GM19467 (cell line): Measurements from ENCODE around the gene PUS10.
A peak's percentile ranks its signal among the peaks of the same experiment; 100 is the strongest.
"Not testable (repeated sequence)": the region's sequence is repeated elsewhere in the genome, so short reads cannot be mapped to it uniquely, and the experiment has no call there.

Experiments used
- ATAC-seq: cut with Tn5 transposase; IDR thresholded peaks from one replicate; pipeline ENCODE4 v1.9.1; 2021; ENCODE audit warnings: mild to moderate bottlenecking, moderate library complexity; ENCODE audit not compliant: unreplicated experiment

Gene PUS10

DNA sequence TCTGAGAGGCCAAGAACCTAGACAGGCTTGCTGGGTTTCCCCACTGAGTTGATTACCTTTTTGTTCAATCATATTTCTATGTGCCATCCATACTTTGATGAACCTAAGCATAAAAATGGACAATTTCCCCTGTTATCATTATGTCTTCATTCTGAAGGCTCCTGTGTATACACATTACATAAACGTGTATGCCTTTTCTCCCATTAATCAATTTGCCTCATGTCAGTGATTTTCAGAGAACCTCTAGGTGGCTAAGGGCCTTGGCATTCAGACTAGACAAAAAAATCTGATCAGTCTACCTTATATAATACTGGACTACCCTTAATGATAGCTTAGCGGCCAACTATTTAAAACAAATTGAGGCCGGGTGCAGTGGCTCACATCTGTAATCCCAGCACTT lies 4.7 kb downstream of the PUS10 start:
- no peak for ATAC-seq

DNA sequence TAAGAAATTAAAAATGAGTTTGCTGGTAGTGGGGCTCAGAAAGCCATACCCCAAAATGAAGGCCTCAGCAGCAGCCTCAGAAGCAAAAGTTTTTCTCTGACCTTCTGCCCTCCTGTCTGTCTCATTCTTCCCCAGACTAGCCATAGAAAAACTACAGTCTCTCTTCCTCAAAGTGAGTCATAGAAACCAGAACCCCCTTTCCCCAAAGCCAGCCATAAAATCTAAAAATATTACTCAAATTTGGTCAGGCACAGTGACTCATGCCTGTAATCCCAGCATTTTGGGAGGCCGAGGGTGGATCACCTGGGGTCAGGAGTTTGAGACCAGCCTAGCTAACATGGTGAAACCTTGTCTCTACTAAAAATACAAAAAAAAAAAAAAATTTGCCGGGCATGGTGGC lies 5.8 kb downstream of the PUS10 start:
- not testable (repeated sequence) for ATAC-seq

DNA sequence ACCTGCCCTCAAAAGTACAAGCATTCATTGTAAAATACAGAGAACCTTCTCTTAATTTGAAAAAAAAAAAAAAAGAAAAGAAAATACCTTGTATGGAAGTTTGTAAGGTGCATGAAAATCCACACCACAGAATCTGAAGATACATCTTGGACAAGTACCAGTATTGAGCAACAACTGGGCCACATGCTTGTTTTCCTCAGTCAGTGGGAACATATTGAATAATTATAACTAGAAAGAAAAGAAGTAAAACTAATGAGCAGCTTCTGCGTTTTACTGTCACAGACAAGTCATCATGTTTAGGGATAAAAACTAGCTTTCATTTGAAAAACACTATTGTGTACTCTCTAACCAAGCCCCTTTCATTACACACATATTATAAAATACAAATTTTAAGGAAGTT lies 6.4 kb downstream of the PUS10 start:
- ATAC-seq, result no peak

DNA sequence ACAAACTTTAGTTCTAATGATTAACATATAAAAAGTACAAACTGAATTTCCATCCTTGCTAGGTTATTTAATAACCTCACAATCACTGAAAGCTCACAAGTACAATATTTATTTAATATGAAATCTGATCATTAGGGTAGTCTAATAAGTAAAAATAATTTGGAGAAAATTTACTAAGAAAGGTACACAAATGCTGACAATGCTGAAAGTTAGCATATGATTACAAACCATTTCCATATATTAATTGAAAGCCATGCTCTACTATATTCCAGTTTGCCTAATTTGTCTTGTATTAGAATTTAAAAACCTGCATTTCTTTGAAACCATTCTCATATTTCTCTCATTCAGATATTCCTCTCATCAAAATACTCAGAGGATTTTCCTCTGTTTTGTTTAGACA lies 8.7 kb downstream of the PUS10 start:
- ATAC-seq, result no peak

DNA sequence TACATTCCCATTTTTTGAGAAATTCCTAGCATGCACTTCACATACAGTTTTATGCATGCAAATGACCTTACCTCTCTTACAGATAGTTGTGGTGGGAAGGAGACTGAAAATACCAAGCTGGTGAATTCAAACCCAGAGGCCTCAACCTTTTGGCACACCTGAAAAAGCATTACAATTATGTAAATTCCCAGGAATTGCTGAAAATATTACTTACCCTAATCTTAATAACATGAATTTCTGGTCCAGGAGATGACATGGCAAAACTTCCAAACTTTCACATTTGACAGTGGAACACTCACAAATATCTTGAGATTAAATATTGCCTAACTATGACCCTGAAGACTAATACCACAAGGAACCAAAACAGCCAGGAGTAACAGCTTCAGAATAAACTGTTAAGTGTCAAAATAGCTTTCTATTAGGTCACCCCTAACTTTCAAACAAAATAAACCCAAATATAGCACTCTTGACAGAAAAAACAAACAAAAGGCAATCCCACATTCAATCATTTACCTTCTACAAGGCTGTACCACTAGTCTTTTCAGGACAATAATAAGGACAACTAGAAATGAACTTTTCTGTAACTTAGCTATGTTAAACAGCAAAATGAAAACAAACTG lies 11.5 kb downstream of the PUS10 start:
- ATAC-seq, result no peak

DNA sequence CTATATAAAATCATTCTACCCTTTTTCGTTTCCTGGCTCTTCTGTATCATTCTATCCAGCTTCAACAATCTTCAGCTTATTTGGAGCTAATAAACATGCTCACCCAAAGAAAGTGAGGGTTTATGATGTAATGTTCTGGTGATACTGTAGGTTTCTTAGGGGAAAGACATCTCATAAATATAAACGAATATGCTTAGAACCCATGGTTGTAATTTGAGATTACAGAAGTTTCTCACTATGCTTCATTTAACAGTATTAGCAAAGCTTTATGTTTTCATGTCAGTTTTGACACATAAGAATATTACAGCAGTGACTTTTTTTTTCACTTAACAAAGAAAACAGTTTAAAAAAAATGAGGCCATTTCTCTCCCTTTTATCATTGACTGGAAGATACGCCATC lies 12.3 kb downstream of the PUS10 start:
- ATAC-seq, result no peak

DNA sequence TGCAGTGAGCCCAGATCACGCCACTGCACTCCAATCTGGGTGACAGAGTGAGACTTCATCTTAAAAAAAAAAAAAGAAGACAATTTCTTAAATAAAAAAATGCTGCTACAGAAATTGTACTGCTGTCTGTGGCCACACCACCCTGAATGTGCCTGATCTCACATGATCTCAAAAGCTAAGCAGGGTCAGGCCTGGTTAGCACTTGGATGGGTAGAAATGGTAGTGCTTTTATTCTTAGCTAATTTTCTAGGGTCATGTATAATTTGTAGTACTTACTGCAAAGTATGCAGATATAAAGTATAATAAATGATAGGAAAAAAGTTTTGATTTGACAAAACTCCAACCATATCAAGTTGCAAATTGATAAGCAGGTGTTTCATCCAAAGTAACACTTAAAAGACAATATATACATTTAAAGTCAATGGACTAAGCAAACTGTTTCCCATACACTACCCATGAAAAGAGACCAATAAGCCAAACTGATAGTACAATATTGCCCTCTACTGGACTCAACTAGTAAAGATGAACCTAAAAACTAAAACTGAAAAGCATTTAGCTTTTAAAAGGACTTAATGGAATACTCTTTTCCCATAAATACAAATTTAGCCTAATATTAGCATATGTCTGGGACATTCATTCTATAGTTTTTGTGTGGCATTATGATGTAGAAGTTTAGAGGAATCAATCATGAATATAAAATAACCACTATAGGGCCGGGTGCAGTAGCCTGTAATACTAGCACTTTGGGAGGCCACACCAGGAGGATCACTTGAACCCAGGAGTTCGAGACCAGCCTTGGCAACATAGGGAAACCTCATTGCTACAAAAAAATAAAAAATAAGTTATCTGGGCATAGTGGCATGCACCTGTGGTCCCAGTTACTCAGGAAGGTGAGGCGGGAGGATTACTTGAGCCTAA lies 19.2 kb downstream of the PUS10 start:
- ATAC-seq, result no peak

DNA sequence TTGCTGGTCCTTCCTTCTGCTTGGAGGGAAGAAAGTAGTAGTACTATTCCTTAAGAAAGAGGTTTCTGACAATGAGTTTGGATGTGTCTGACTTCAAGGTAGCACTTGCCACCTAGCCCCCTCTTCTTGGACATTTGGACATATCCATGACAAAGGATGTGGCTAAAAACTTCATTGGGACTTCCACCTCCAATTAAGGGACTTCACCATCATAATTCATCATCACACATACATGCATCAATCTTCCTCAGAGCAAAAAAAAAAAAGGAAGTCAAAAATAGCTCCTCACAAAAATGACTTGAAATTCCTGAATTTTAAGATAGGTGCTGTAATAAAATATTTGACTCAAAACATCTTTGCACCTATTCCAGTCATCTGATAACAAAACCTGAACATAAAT lies 23.9 kb downstream of the PUS10 start:
- ATAC-seq, result no peak

DNA sequence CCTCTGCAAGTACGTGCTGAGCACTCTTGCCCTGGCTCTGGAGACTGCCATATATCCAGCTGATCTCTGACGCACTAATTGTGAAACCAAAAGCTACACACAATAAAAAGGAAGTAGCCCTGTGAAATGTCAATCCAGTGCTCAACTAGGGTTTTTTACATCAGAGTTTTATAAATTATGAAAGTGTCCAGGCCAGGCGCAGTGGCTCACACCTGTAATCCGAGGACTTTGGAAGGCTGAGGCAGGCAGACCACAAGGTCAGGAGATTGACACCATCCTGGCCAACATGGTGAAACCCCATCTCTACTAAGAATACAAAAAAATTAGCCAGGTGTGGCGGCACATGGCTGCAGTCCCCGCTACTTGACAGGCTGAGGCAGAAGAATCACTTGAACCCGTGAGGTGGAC lies 25.1 kb downstream of the PUS10 start:
- ATAC-seq, result peak; percentile 92

DNA sequence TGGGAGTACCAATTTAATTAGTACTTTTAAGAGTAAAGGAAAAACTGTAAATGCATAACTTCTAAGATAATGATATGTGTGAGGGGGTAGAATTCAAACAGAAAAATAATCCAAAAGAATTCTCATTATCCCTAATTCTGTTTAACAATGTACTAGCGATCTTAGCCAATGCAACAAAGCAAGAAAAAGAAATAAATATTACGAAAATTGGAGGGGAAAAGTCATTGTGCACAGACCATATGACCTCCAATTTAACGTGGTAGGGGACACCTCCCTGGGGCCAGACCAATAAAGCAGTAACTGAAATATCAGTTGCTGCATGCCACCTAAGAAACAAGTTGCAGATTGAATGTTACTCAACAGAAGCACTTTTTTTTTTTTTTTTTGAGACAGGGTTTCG lies 26.4 kb downstream of the PUS10 start:
- no peak for ATAC-seq

DNA sequence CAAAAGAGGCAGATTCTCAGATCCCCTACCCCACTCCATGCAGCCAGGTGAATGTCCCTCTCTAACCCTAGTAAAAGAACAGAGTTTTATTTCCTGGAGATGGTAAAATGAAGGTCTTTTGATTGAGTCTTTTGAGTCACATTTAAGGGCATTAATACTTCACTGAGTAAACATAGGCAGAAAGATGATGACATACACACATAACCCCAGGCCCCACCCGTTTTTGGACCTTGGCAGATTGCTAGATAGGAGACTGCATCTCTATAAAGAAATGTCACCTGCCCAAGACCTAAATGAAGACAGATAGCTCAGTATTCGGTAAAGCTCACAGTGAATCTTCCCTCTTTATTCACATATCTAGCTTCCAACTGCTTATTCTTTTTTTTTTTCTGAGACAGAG lies 28.8 kb downstream of the PUS10 start:
- no peak for ATAC-seq

DNA sequence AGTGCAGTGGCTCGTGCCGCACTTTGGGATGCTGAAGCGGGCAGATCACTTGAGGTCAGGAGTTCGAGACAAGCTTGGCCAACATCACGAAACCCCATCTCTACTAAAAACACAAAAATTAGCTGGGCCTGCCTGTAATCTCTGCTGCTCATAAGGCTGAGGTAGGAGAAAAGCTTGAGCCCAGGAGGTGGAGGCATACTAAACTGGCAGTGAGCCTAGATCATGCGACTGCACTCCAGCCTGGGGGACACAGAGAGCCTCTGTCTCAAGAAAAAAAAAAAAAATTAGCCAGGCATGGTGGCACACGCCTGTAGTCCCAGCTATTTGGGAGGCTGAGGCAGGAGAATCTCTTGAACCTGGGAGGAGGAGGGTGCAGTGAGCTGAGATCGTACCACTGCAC lies 30.4 kb downstream of the PUS10 start:
- ATAC-seq, result not testable (repeated sequence)

DNA sequence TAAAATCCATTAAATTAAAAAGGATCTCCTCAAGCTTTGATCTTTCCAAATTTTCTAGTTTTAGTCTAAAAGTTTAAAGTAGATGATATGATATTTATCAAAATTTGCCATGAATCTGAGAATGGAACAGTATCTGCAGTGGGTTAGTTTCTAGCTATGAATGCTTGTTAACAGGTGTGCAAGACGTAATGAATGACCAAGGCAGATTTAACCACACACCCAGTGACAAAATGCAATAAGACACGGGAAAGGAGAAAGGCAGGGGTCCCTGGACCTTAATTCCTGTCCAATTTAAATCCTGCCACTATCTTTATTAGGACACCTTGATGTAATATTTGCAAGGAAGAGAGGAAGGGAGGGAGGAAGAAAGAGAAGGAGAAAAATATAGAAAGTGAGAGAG lies 31.0 kb downstream of the PUS10 start:
- ATAC-seq, result no peak

DNA sequence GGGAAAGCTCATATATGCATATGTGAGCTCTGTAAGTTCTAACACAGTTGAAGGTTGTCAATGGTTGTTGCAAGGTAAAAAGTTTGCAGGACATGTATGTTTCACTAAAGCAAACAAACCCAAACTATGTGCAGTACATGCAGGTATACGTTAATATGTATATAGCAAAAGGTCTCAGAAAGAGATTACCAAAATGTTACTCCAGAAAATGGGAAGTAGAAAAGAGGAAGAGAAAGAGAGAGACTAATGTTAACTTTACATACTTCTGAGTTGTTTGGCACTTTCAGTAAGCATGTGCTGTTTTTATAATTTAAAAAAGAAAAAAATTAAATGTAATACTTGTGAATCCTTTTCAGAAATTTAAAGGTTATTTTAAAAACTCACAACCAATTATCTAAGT lies 33.3 kb downstream of the PUS10 start:
- ATAC-seq, result no peak

DNA sequence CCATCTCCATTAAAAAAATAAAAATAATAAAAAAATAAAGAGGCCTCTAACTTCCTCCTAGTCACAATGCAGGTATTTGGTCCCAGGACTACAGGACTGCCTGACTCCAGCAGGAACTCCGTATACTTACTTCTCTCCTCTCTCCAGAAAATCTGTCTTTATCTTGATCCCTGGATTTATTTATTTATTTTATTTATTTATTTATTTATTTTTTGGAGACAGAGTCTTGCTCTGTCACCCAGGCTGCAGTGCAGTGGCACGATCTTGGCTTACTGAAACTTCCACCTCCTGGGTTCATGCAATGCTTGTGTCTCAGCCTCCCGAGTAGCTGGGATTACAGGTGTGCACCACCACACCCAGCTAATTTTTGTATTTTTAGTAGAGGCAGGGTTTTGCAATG lies 36.0 kb downstream of the PUS10 start:
- not testable (repeated sequence) for ATAC-seq

DNA sequence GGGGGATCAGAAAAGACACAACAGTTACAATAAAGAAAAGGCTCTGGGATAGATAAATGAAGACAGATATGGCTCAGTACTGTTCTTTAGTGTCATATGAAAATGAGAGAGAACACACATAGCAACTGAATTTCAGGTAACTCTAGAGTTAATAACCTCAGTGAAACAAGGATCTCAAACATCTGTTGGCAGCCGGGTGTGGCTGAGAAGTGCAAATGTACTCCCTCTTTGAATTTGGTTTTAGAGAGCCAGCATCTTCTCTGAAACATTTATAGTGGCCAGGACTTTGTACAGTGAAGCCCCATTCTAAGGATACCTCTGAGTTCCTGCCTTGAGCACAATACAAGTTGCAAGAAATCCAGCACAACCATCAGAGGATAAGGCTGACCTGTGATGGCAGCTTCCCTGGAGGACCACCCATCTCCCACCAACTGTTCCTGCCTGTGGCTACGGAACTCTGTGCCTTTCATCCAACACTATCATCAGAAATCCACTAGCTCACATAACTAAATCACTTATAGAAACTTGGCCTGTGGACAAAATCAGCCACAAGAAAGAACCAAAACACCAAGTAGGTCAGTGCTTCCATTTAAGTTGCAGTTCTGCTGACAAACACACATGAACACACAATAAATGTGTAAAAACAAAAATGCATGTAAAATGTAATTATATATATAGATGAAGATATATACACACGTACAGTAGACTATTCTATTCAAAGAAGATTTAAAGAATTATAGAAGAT lies 37.8 kb downstream of the PUS10 start:
- no peak for ATAC-seq

DNA sequence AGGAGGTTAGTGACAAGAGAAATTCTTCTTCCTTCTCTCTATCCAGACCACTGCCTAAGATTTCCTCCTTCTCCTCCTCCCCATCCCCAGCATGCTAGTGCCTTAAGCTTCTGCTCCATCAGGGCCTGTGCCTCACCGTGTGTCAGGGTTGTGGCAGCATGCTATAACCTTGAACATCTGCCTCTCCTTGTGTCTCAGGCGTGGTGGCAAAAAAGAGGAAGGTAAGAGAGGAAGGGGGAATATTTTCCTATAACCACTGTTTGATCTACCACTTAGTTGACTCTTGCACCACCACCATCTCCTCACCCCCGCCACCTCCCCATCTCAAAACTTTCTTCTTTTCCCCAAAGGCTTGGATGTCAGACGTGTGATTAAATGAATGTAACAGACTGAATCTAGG lies 38.8 kb downstream of the PUS10 start:
- ATAC-seq, result no peak

DNA sequence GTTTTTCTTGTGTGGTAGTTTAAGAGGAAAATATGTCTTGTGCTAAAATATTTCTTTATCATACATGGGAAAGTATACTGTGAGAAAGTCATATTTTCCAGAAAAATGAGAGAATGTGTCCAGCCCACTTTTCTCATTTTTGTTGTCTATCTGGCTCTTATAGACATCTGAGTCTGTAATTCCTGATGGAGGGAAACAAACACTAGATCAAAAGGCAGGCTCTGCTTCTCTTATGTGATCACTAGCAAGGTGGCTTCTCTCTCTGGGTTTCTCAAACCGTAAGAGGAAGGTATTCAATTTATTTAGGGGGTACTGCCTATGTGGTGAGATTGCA lies 40.5 kb downstream of the PUS10 start:
- ATAC-seq, result no peak

DNA sequence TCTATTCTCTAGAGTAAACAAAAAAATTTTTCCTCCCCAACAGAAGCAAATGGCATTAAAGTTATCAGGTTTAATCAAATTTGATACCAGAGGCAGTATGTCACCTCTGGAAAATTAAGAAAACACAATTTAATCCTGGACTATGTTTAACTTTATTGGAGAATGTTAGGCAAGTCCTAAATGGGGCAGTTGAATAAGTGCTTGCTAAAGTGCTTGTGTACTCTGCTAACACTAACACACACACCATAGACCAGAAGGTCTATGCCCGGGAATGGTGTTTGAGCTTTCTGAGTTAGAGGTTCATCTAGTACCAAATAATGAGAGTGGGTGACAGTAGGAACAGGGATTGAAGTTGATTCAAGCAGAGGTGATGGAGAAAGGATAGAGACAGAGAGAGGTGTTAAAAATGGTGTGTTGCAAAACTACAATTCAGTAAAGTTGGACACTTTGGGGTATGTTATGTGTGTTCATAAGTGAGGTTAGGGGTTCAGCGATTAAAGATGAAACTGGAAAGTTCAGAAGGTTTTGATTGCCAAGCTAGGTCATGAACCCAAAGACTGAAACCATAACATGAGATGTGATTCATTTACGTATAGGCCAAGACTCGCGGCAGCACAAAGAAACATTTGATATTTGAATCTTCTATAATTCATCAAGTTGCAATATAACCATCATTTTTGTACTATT lies 41.0 kb downstream of the PUS10 start:
- ATAC-seq, result no peak

DNA sequence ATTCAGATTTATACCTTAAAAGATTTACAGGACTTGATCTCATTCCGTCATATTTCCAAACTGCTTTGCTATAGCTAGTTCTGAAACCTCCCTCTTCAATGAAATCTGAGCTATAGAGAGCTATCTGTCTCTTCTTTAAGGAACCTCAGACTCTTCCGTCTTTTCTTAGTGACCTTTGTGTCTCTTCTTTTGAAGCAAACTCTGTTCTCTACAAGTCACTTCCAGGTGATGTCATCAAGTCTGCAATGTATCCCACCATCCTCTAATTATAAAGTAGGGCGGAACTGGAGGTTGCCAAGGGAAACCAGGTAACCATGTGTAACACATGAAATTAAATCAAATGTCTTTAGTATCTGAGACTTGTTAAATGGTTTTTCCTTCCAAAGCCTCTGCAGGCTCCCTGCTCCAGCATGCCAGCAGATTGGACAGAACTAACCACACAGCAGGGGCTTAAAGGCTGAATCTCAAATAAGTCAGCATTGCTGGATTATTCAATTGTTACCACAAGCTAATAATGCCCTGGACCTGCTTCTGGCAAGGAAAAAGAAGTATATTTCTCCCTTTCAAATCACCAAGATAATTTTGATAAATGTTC lies 41.7 kb downstream of the PUS10 start:
- ATAC-seq, result no peak

DNA sequence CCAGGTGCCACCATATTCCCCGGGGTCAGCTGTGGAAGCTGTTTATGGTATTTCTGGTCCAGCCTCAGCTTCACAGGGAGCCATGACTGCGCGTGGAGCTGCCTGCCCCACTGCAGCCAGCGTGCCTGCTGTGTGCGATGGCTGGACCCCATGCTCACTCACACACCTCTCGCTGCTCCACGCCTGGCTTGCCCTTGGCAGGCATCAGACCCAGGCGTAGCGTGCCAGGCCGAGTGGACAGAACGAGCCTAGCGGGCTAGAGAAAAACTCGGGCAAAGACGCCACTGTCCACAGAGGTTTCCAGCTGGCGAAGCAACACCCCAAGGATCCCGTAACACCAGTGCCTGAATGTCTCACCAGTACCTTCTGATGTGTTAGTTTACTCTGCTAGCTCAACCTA lies 43.4 kb downstream of the PUS10 start:
- no peak for ATAC-seq
